VCaP (cell line): ENCODE data around the gene MYO10.

Source experiments
- H3K27ac ChIP-seq: fragments of 450-650 bp; 2 replicates; pipeline ENCODE4 v1.5.1; 2017
- TF ChIP-seq, protein P1 (sequence below): fragments of 450-650 bp; conservative IDR thresholded peaks from 2 replicates; pipeline ENCODE4 v1.5.1; 2017; ENCODE audit warnings: mild to moderate bottlenecking, moderate library complexity

Gene MYO10

DNA sequence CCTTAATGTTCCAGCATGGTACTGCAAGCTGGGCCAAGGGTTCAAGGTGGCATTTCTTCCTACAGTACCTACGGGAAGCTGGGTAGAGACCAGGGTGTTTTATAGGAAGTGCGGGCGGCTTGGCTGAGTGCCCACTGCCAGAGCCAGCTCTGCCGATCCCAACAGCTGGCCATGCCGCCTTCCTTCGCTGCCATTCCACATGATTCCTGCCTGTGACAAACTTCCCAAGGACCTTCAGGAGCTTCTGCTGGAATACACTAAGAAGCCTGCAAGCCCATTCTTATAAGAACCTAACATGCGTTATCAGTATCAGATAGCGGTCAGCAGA lies 22.0 kb downstream of the MYO10 start:
- TF ChIP-seq, protein P1, sequence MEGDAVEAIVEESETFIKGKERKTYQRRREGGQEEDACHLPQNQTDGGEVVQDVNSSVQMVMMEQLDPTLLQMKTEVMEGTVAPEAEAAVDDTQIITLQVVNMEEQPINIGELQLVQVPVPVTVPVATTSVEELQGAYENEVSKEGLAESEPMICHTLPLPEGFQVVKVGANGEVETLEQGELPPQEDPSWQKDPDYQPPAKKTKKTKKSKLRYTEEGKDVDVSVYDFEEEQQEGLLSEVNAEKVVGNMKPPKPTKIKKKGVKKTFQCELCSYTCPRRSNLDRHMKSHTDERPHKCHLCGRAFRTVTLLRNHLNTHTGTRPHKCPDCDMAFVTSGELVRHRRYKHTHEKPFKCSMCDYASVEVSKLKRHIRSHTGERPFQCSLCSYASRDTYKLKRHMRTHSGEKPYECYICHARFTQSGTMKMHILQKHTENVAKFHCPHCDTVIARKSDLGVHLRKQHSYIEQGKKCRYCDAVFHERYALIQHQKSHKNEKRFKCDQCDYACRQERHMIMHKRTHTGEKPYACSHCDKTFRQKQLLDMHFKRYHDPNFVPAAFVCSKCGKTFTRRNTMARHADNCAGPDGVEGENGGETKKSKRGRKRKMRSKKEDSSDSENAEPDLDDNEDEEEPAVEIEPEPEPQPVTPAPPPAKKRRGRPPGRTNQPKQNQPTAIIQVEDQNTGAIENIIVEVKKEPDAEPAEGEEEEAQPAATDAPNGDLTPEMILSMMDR = no peak
- H3K27ac ChIP-seq = no peak overlapping the region

DNA sequence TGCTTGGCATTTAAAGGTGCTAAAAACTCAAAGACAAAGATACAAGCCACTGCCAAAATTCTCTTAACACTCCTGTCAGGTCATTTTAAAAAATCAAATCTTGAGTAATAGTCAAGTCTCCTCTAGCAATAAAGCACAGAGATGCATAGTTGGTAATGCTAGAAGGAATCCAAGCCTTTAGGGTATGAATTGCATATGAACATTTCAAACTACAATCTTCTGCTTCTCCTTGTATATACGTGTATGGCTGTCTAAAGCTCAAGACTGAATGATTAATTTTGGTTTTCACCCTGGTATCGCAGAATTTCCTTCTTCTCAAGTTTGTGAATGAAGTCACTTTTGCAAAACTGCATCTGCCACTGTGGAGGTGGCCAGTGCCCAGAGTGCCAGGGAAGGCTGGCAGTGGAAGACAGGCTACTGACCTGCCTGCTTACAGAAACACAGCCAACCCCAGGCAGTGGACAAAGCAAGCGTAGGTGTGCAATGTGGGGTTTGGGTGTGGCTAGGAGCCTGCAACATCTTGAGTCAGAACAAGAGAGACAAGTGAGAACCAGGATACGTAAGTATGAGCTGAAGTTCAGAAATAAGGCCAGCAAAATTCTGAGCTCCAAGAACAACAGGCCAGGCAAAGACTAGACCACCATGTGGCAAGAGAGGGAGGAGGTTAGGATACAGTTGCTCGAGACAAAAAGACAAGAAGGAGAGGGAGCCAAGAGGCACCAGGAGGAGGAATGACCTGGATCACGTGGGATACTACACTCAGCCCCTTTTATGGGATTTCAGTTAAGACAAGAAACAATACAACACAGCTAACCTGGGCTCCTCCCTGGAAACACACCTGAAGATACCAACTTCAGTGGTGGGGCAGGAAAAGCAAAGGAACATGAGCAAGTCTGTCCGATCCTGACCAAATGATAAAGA lies 22.6 kb downstream of the MYO10 start:
- no peak overlapping the region for H3K27ac ChIP-seq
- TF ChIP-seq, protein P1 = no peak

DNA sequence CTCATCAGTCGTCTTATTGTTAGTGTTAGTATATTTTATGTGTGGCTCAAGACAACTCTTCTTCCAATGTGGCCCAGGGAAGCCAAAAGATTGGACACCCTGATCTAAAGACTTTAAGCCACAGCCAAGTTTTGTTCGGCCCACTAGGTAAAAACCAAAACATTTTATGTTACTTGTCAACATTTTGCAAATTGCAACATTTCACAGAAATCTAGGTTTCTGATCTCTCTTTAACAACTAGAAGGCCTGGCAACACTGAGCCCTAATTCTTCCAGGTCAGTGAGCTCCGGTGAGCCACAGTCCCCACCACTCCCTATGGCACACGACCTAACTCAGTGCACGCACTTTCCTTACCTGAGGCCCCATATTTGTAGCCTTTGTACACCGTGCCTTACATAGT lies 24.0 kb downstream of the MYO10 start:
- TF ChIP-seq, protein P1 = no peak
- H3K27ac ChIP-seq = no peak overlapping the region

DNA sequence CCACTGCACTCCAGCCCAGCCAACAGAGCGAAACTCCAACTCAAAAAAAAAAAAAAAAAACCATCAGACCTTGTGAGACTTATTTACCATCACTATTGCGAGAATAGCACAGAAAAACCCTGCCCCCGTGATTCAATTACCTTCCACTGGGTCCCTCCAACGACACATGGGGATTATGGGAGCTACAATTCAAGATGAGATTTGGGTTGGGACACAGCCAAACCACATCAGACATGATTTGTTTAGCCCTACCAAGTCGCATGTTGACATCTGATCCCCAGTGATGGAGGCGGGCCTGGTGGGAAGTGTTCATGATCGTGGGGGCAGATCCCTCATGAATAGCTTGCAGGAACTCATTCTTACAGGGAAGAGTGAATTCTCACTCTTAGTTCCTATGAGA lies 26.6 kb downstream of the MYO10 start:
- TF ChIP-seq, protein P1 = no peak
- H3K27ac ChIP-seq = no peak overlapping the region

DNA sequence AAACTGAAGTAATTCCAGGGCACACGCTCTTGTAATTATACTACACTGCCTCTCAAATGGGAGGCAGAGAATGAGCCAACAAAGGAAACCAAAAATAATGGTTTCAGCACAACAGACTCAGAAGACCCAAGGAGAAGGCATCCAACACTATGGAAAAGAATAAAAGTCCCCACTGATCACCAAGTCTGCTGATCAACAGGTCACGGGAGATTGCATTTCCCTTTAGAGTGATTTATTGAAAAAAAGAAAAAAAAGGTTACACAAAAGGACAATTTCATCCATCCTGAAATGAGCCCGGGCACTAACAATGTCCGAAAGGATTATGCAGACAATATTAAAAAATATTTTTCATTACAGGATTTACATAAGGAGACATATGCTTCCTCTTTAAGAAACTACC lies 28.8 kb downstream of the MYO10 start:
- TF ChIP-seq, protein P1 = no peak
- no peak overlapping the region for H3K27ac ChIP-seq

DNA sequence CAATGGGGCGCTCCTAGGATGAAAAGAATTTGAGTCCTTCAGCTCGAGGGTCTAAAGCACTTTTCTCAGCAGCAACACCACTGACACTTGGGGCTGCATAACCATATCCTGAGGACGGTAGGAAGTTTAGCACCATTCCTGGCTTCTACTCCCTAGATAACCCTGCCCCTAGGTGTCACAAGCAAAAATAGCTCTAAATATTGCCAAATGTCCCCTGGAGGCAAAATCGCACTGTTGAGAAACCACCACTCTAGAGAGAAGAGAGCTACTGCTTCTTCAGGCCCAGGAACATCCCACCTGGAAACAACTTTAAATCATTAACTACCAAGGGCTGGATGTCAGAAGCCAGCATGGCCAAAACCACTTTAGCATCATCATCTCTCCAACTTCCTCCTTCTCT lies 29.8 kb downstream of the MYO10 start:
- TF ChIP-seq, protein P1 = no peak
- H3K27ac ChIP-seq = no peak overlapping the region

DNA sequence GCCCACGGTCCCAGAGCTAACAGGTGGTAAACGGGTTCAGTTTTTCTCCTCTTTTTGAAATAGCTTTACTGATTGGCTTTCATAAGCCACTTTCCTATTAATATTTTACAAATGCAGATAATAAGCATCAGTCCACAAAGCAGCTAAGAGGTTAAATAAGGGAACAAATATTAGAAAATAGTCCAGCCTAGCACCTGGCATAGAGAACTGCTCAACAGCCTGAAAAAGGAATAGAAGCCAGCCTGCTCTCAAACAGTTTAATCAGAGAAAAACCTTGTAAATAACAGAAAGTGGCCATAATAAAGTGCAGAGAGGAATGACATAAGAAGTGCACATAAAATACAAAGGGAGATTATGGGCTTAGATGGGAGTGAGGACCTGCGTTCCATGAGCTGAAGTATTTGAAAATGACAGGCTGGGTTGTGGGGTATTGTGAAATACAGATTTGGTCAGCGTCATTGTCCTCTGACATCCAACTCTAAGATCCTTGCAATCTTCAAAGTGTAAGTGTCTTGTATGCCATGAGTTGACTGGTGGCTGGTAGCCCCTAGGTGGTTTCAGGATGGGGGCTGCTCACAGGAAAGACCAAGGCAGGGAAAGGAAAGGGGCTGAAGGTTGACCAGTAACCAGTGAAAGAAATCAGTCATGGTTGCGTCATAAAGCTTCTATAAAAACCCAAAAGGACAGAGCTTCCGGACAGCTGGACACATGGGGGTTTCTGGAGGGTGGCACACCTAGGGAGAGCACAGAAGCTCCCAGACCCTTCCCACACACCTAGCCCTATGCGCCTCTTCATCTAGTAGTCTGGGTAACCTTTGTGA lies 32.4 kb downstream of the MYO10 start:
- TF ChIP-seq, protein P1 = no peak

More for the DNA sequence above, 32.4 kb downstream of the MYO10 start:
- H3K27ac ChIP-seq = 0 out of 2 replicates have a peak overlapping the region, but pooled peaks have one; percentile 1
